Activated CD8-positive, alpha-beta T cell treated with anti-CD3 and anti-CD28 coated beads, Interleukin-2, amount 10 ng/mL, durations not matched to agents 7 days and 5 days (primary cell): ENCODE measurements around the gene SORL1. TPM values are rescaled to one million over a fixed set of nuclear protein-coding genes. Genes with fewer than 3 reads are reported as not detected.
"Not testable (repeated sequence)": the region's sequence is repeated elsewhere in the genome, so short reads cannot be mapped to it uniquely, and the experiment has no call there.

Experiments used
- ATAC-seq: fragments of 150-1000 bp; cut with Tn5 transposase; one replicate; pipeline ENCODE4 v1.10.0; 2021; ENCODE audit warnings: moderate library complexity
- CTCF ChIA-PET: fragments of 350-600 bp; sonication (Branson Sonifier 250); formaldehyde crosslinking; loops from one replicate; lab custom pipeline; 2021; ENCODE audit warnings: antibody characterized with exemption; lab: Charles Lee
- POLR2A ChIA-PET: fragments of 350-600 bp; sonication (Branson Sonifier 250); formaldehyde crosslinking; loops from one replicate; lab custom pipeline; 2021; ENCODE audit warnings: antibody characterized with exemption; lab: Charles Lee
- DNase-seq: peaks from one replicate; pipeline ENCODE4 v3.0.0-alpha.2; 2020
- H3K27ac Mint-ChIP-seq: one replicate; pipeline ENCODE4 v1.8.0; 2021; ENCODE audit warnings: mild to moderate bottlenecking, mixed read lengths
- H3K27me3 Mint-ChIP-seq: one replicate; pipeline ENCODE4 v1.8.0; 2021; ENCODE audit warnings: low read depth, mixed read lengths
- H3K36me3 Mint-ChIP-seq: one replicate; pipeline ENCODE4 v1.8.0; 2021; ENCODE audit warnings: low read depth, mixed read lengths
- H3K4me1 Mint-ChIP-seq: one replicate; pipeline ENCODE4 v1.8.0; 2021; ENCODE audit warnings: low read depth, mixed read lengths
- H3K4me3 Mint-ChIP-seq: one replicate; pipeline ENCODE4 v1.8.0; 2021; ENCODE audit warnings: mild to moderate bottlenecking, mixed read lengths
- H3K9me3 Mint-ChIP-seq: one replicate; pipeline ENCODE4 v1.8.0; 2022; ENCODE audit warnings: mixed read lengths; ENCODE audit not compliant: insufficient read depth
- total RNA-seq, 2 experiments: library from RNA; stranded (reverse); gene quantifications; one replicate each; pipeline ENCODE4 v1.2.3, GENCODE V29; 2021

The SORL1 gene
- total RNA-seq, 2 experiments from 2014 or later, result 98.9 to 107 TPM

GRCh38 chr11:121488641-121489040 lies 36.5 kb downstream of the SORL1 start:
- ChIA-PET CTCF (no interaction called here), POLR2A (interaction anchor here (1.5 kb wide), 1 partner anchor 20 kb away, joined by 4 read pairs; no protein-coding TSS in a partner anchor)
- Mint-ChIP-seq H3K27ac (peak overlapping the region; percentile 37), H3K4me3 (no peak overlapping the region), H3K36me3 (peaks cover 77% of the 10 kb centered on the region), H3K9me3 (no peaks in the 10 kb centered on the region), H3K4me1 (peaks cover 27% of the 10 kb centered on the region), H3K27me3 (no peaks in the 10 kb centered on the region)
- no peak for ATAC-seq
- no peak for DNase-seq

GRCh38 chr11:121489823-121490222 lies 37.7 kb downstream of the SORL1 start:
- Mint-ChIP-seq H3K9me3 (no peaks in the 10 kb centered on the region), H3K4me1 (peaks cover 29% of the 10 kb centered on the region), H3K27me3 (no peaks in the 10 kb centered on the region), H3K27ac (peak overlapping the region; percentile 5), H3K4me3 (no peak overlapping the region), H3K36me3 (peaks cover 77% of the 10 kb centered on the region)
- ChIA-PET CTCF (no interaction called here), POLR2A (interaction anchor here (1.0 kb wide), 1 partner anchor 22 kb away, joined by 3 read pairs; no protein-coding TSS in a partner anchor)
- ATAC-seq (no peak), DNase-seq (no peak)

- CTCF ChIA-PET, result interaction anchor here (0.7 to 3.1 kb wide), 9 partner anchors 11 to 174 kb away, joined by 3 to 14 read pairs (median 3); no protein-coding TSS in a partner anchor
- peak overlapping the region; percentile 86 for H3K27ac Mint-ChIP-seq
- H3K36me3 Mint-ChIP-seq, result peaks cover 84% of the 10 kb centered on the region
These were observed 42.4 kb downstream of the SORL1 start for GRCh38 chr11:121494355-121495099.

GRCh38 chr11:121497176-121497998 lies 45.3 kb downstream of the SORL1 start:
- Mint-ChIP-seq H3K4me3 (no peak overlapping the region), H3K9me3 (no peaks in the 10 kb centered on the region), H3K36me3 (peaks cover 87% of the 10 kb centered on the region), H3K4me1 (peaks cover 46% of the 10 kb centered on the region), H3K27ac (peak overlapping the region; percentile 27), H3K27me3 (no peaks in the 10 kb centered on the region)
- DNase-seq (no peak), ATAC-seq (no peak)
- ChIA-PET POLR2A (no interaction called here), CTCF (interaction anchor here (0.9 to 2.1 kb wide), 2 partner anchors 11 to 33 kb away, joined by 3 to 5 read pairs; no protein-coding TSS in a partner anchor)

More at GRCh38 chr11:121494355-121495099, 42.4 kb downstream of the SORL1 start:
- Mint-ChIP-seq H3K4me3 (peak overlapping the region; percentile 12), H3K4me1 (peaks cover 38% of the 10 kb centered on the region), H3K9me3 (no peaks in the 10 kb centered on the region), H3K27me3 (no peaks in the 10 kb centered on the region)
- POLR2A ChIA-PET, result interaction anchor here (0.6 to 2.3 kb wide), 7 partner anchors 12 to 1080 kb away, joined by 3 to 7 read pairs (median 4); partner anchors contain the start of genes SORL1 and SORL1-AS1
- ATAC-seq (peak; percentile 58), DNase-seq (no peak)

GRCh38 chr11:121499405-121499804 lies 47.3 kb downstream of the SORL1 start:
- ChIA-PET CTCF (interaction anchor here (1.2 to 1.3 kb wide), 3 partner anchors 12 to 32 kb away, joined by 3 to 4 read pairs (median 4); no protein-coding TSS in a partner anchor), POLR2A (no interaction called here)
- no peaks in the 10 kb centered on the region for H3K27me3 Mint-ChIP-seq
- no peaks in the 10 kb centered on the region for H3K9me3 Mint-ChIP-seq
- DNase-seq (no peak), ATAC-seq (no peak)
- no peak overlapping the region for H3K4me3 Mint-ChIP-seq
- peak overlapping the region; percentile 45 for H3K27ac Mint-ChIP-seq
- peaks cover 36% of the 10 kb centered on the region for H3K4me1 Mint-ChIP-seq
- H3K36me3 Mint-ChIP-seq, result peaks cover 90% of the 10 kb centered on the region

GRCh38 chr11:121500275-121500674 lies 48.2 kb downstream of the SORL1 start:
- Mint-ChIP-seq H3K36me3 (peaks cover 94% of the 10 kb centered on the region), H3K9me3 (peaks cover 7% of the 10 kb centered on the region), H3K4me1 (peaks cover 31% of the 10 kb centered on the region), H3K27ac (no peak overlapping the region), H3K4me3 (no peak overlapping the region), H3K27me3 (no peaks in the 10 kb centered on the region)
- ChIA-PET POLR2A (no interaction called here), CTCF (no interaction called here)
- no peak for DNase-seq
- no peak for ATAC-seq

GRCh38 chr11:121500717-121501116 lies 48.6 kb downstream of the SORL1 start:
- ChIA-PET POLR2A (no interaction called here), CTCF (no interaction called here)
- H3K36me3 Mint-ChIP-seq, result peaks cover 94% of the 10 kb centered on the region
- no peaks in the 10 kb centered on the region for H3K27me3 Mint-ChIP-seq
- ATAC-seq (no peak), DNase-seq (no peak)
- peaks cover 12% of the 10 kb centered on the region for H3K9me3 Mint-ChIP-seq
- H3K4me3 Mint-ChIP-seq, result no peak overlapping the region
- H3K27ac Mint-ChIP-seq, result no peak overlapping the region
- H3K4me1 Mint-ChIP-seq, result peaks cover 27% of the 10 kb centered on the region

- no peaks in the 10 kb centered on the region for H3K27me3 Mint-ChIP-seq
- no peak overlapping the region for H3K4me3 Mint-ChIP-seq
- no peak overlapping the region for H3K27ac Mint-ChIP-seq
- peaks cover 30% of the 10 kb centered on the region for H3K4me1 Mint-ChIP-seq
- CTCF ChIA-PET, result no interaction called here
- no peak for ATAC-seq
- POLR2A ChIA-PET, result no interaction called here
- DNase-seq, result no peak
- H3K9me3 Mint-ChIP-seq, result peaks cover 27% of the 10 kb centered on the region
- peaks cover 91% of the 10 kb centered on the region for H3K36me3 Mint-ChIP-seq
These were observed 50.9 kb downstream of the SORL1 start for GRCh38 chr11:121503051-121503450.

GRCh38 chr11:121506237-121506636 lies 54.1 kb downstream of the SORL1 start:
- Mint-ChIP-seq H3K4me1 (peaks cover 29% of the 10 kb centered on the region), H3K9me3 (peaks cover 27% of the 10 kb centered on the region), H3K36me3 (peaks cover 85% of the 10 kb centered on the region)
- DNase-seq, H3K4me3 Mint-ChIP-seq, H3K27me3 Mint-ChIP-seq, H3K27ac Mint-ChIP-seq, ATAC-seq: not testable (repeated sequence)
- CTCF ChIA-PET, result interaction anchor here (1.0 kb wide), 1 partner anchor 23 kb away, joined by 3 read pairs; no protein-coding TSS in a partner anchor
- POLR2A ChIA-PET, result interaction anchor here (0.6 kb wide), 1 partner anchor 46 kb away, joined by 3 read pairs; no protein-coding TSS in a partner anchor

GRCh38 chr11:121508449-121508848 lies 56.3 kb downstream of the SORL1 start:
- no peaks in the 10 kb centered on the region for H3K27me3 Mint-ChIP-seq
- peaks cover 87% of the 10 kb centered on the region for H3K36me3 Mint-ChIP-seq
- POLR2A ChIA-PET, result interaction anchor here (0.6 kb wide), 2 partner anchors 25 to 44 kb away, joined by 4 to 5 read pairs; no protein-coding TSS in a partner anchor
- ATAC-seq (no peak), DNase-seq (no peak)
- no peak overlapping the region for H3K4me3 Mint-ChIP-seq
- H3K4me1 Mint-ChIP-seq, result peaks cover 48% of the 10 kb centered on the region
- CTCF ChIA-PET, result interaction anchor here (1.3 to 2.1 kb wide), 4 partner anchors 9 to 43 kb away, joined by 3 to 7 read pairs (median 4); no protein-coding TSS in a partner anchor
- H3K27ac Mint-ChIP-seq, result no peak overlapping the region
- H3K9me3 Mint-ChIP-seq, result peaks cover 27% of the 10 kb centered on the region

GRCh38 chr11:121510438-121510837 lies 58.3 kb downstream of the SORL1 start:
- Mint-ChIP-seq H3K27me3 (no peaks in the 10 kb centered on the region), H3K4me3 (no peak overlapping the region), H3K36me3 (peaks cover 87% of the 10 kb centered on the region), H3K9me3 (peaks cover 18% of the 10 kb centered on the region), H3K27ac (no peak overlapping the region), H3K4me1 (peaks cover 65% of the 10 kb centered on the region)
- ChIA-PET POLR2A (no interaction called here), CTCF (no interaction called here)
- ATAC-seq (no peak), DNase-seq (no peak)
